CD14-positive monocyte (primary cell): Measurements from ENCODE around the gene MYH3. TPM values are rescaled to one million over a fixed set of nuclear protein-coding genes. Genes with fewer than 3 reads are reported as not detected.
A peak's percentile ranks its signal among the peaks of the same experiment; 100 is the strongest.

Experiments used
- DNase-seq, 3 donors: peaks; one replicate each; pipeline ENCODE4 v3.0.0-alpha.2; 2011 to 2022
- H2AFZ ChIP-seq: 2 replicates; pipeline ENCODE4 v1.6.0; 2012; ENCODE audit warnings: mild to moderate bottlenecking, low read depth, low read length, inconsistent platforms; ENCODE audit not compliant: insufficient read depth, poor library complexity, severe bottlenecking
- H3K27ac ChIP-seq, 2 donors: 1 replicate in 1 of 2; 2 replicates in 1 of 2; pipeline ENCODE4 v1.5.1; 2012 to 2013; ENCODE audit warnings: low read length in 2 of 2, control low read depth in 1 of 2, inconsistent platforms in 1 of 2, low read depth in 1 of 2, mild to moderate bottlenecking in 1 of 2
- H3K27me3 ChIP-seq, 2 donors: one replicate each; pipeline versions ENCODE4 v1.6.0 to v1.6.1; 2011 to 2013; ENCODE audit warnings: low read length in 2 of 2; ENCODE audit not compliant: control insufficient read depth in 2 of 2, insufficient read depth in 2 of 2
- H3K36me3 ChIP-seq, 2 donors: replicated peaks in 1 of 2; 1 replicate in 1 of 2; 2 replicates in 1 of 2; pipeline versions ENCODE4 v1.5.1 to v1.6.1; 2012 to 2013; ENCODE audit warnings: low read length in 2 of 2, control low read depth in 1 of 2, inconsistent platforms in 1 of 2, mild to moderate bottlenecking in 1 of 2; ENCODE audit not compliant: insufficient read depth in 2 of 2, control insufficient read depth in 1 of 2
- H3K4me1 ChIP-seq, 2 donors: 1 replicate in 1 of 2; 2 replicates in 1 of 2; pipeline versions ENCODE4 v1.5.1 to v1.6.1; 2012 to 2013; ENCODE audit warnings: low read length in 2 of 2, control low read depth in 1 of 2, inconsistent platforms in 1 of 2, mild to moderate bottlenecking in 1 of 2, moderate library complexity in 1 of 2; ENCODE audit not compliant: insufficient read depth in 2 of 2, control insufficient read depth in 1 of 2
- H3K4me2 ChIP-seq: replicated peaks from 2 replicates; pipeline ENCODE3; 2012; ENCODE audit warnings: low read length, moderate library complexity, mild to moderate bottlenecking; ENCODE audit not compliant: poor library complexity, severe bottlenecking; ENCODE audit errors: extremely low read depth
- H3K4me3 ChIP-seq, 3 experiments: fragments of 200-600 bp in 1 of 3; sonication (generic) in 1 of 3; replicated peaks in 1 of 3; 1 replicate in 2 of 3; 2 replicates in 1 of 3; pipeline ENCODE4 v1.5.1; 2011 to 2013; ENCODE audit warnings: low read length in 3 of 3, mild to moderate bottlenecking in 3 of 3, control low read depth in 2 of 3, low read depth in 2 of 3, inconsistent platforms in 1 of 3, moderate library complexity in 1 of 3
- H3K79me2 ChIP-seq: 2 replicates; pipeline ENCODE4 v1.6.0; 2012; ENCODE audit warnings: mild to moderate bottlenecking, control low read depth, inconsistent platforms, low read length, moderate library complexity; ENCODE audit not compliant: insufficient read depth
- H3K9ac ChIP-seq: 2 replicates; pipeline ENCODE4 v1.6.0; 2017; ENCODE audit warnings: low read length, mild to moderate bottlenecking; ENCODE audit not compliant: insufficient read depth, poor library complexity, severe bottlenecking
- H3K9me3 ChIP-seq, 2 donors: replicated peaks in 1 of 2; 1 replicate in 1 of 2; 2 replicates in 1 of 2; pipeline versions ENCODE4 v1.5.1 to v1.6.1; 2012 to 2013; ENCODE audit warnings: low read length in 2 of 2, control low read depth in 1 of 2; ENCODE audit not compliant: control insufficient read depth in 1 of 2, insufficient read depth in 1 of 2
- H4K20me1 ChIP-seq: 2 replicates; pipeline ENCODE4 v1.6.0; 2012; ENCODE audit warnings: mild to moderate bottlenecking, low read length, control low read depth, moderate library complexity; ENCODE audit not compliant: insufficient read depth
- H3K27ac Mint-ChIP-seq, 7 donors: one replicate each; pipeline ENCODE4 v1.8.0; 2020; ENCODE audit warnings: mild to moderate bottlenecking in 7 of 7, mixed read lengths in 7 of 7, moderate library complexity in 6 of 7, inconsistent platforms in 2 of 7
- H3K27me3 Mint-ChIP-seq, 3 donors: one replicate each; pipeline ENCODE4 v1.8.0; 2021 to 2022; ENCODE audit warnings: low read depth in 3 of 3, mild to moderate bottlenecking in 3 of 3, mixed read lengths in 3 of 3, moderate library complexity in 3 of 3, inconsistent platforms in 1 of 3
- H3K36me3 Mint-ChIP-seq, 2 donors: one replicate each; pipeline ENCODE4 v1.8.0; 2020; ENCODE audit warnings: mixed read lengths in 2 of 2, inconsistent platforms in 1 of 2, mild to moderate bottlenecking in 1 of 2
- H3K4me1 Mint-ChIP-seq: one replicate; pipeline ENCODE4 v1.8.0; 2020; ENCODE audit warnings: mild to moderate bottlenecking, mixed read lengths
- H3K4me3 Mint-ChIP-seq, 2 donors: one replicate each; pipeline ENCODE4 v1.8.0; 2020; ENCODE audit warnings: mild to moderate bottlenecking in 2 of 2, mixed read lengths in 2 of 2, moderate library complexity in 1 of 2
- H3K9me3 Mint-ChIP-seq, 7 donors: one replicate each; pipeline ENCODE4 v1.8.0; 2020 to 2022; ENCODE audit warnings: mixed read lengths in 7 of 7, mild to moderate bottlenecking in 6 of 7, moderate library complexity in 6 of 7, inconsistent platforms in 2 of 7
- CTCF ChIP-seq: fragments of 200-600 bp; IDR thresholded peaks from one replicate; pipeline ENCODE4 v1.8.0; 2022; ENCODE audit warnings: antibody characterized with exemption, mild to moderate bottlenecking
- WGBS: methylation state at CpG from one replicate; pipeline ENCODE4 v1.1.5; 2013; ENCODE audit warnings: missing lambda C conversion rate; ENCODE audit not compliant: insufficient coverage; 5-methylcytosine and 5-hydroxymethylcytosine counted together
- intact Hi-C, 2 donors: fragments of 100-400 bp; cut with micrococcal nuclease; formaldehyde crosslinking; loops; one replicate each; pipeline versions ENCODE4 v1.15.0 to v1.15.1; 2023
- polyA plus RNA-seq, 3 donors: library from polyadenylated mRNA; depleted of rRNA in 1 of 3; unstranded in 2 of 3; stranded (reverse) in 1 of 3; fragments of 300-500 nt in 2 of 3; fragments of >200 nt in 1 of 3; fragmentation: Illumina TruSeq in 2 of 3; gene quantifications; 1 replicate in 2 of 3; 2 replicates in 1 of 3; pipeline ENCODE4 v1.2.3, GENCODE V29; 2012 to 2021

Gene MYH3
- polyA plus RNA-seq, 3 donors, result 0.13 to 5.7 TPM; not detected in 1

GRCh38 chr17:10648381-10648780 is 8.7 kb downstream of the MYH3 start:
- no peak overlapping the region for H3K27ac ChIP-seq
- peak overlapping the region in 1 of 7 donors; percentile 1 for H3K27ac Mint-ChIP-seq
- intact Hi-C loops, result loop anchor here (5.0 to 10.0 kb wide), 2 partner anchors 196 to 199 kb away; no protein-coding TSS in a partner anchor

DNA sequence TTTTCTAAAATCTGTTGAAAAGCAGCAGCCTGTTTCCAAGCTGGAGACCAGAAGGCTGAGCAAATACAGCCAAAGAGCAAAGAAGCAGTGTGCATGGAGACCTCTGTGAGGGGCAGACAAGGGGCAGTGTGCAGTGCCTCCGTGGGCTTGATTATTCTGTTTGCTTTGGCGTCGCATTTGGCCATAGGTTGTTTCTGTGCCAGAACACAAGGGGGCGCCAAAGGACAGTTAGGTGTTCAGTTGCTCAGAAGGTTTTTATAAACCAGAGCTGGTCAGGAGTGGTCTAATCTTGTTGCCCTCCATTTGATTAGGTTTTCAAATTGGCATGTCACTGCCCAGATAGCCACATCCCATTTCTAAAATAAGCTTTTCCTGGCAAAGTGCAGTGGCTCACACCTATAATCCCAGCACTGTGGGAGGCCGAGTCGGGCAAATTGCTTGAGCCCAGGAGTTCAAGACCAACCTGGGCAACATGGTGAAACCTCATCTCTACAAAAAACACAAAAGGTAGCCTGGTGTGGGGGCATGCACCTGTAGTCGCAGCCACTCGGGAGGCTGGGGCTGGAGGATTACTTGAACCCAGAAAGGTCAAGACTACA is 10.6 kb downstream of the MYH3 start:
- intact Hi-C loops, result loop anchor here (5.0 to 10.0 kb wide), 2 partner anchors 198 to 201 kb away; no protein-coding TSS in a partner anchor
- 15% methylated on average over 4 of the region's 8 CpGs for whole genome bisulfite sequencing
- no peaks in the 10 kb centered on the region for H3K4me1 ChIP-seq
- DNase-seq, result peak; percentile 36 to 58 (median 57)
- H3K9me3 ChIP-seq, result no peaks in the 10 kb centered on the region
- H2AFZ ChIP-seq, result no peak overlapping the region
- no peak overlapping the region for H3K4me2 ChIP-seq
- no peaks in the 10 kb centered on the region for H3K9me3 Mint-ChIP-seq
- no peaks in the 10 kb centered on the region for H3K79me2 ChIP-seq
- H3K27ac ChIP-seq, result no peak overlapping the region
- no peak overlapping the region for H3K4me3 ChIP-seq
- H3K36me3 Mint-ChIP-seq, result peaks cover 5 to 15% of the 10 kb centered on the region in 2 donors
- peaks cover 0 to 1% (median 0%) of the 10 kb centered on the region in 3 donors for H3K27me3 Mint-ChIP-seq
- no peak overlapping the region for H3K4me3 Mint-ChIP-seq
- H3K27me3 ChIP-seq, result no peaks in the 10 kb centered on the region
- peak; percentile 92 for TF ChIP-seq CTCF
- no peak overlapping the region for H3K27ac Mint-ChIP-seq
- H3K9ac ChIP-seq, result no peak overlapping the region
- H4K20me1 ChIP-seq, result no peaks in the 10 kb centered on the region
- no peaks in the 10 kb centered on the region for H3K4me1 Mint-ChIP-seq
- H3K36me3 ChIP-seq, result peaks cover 0 to 7% of the 10 kb centered on the region in 2 donors

More at GRCh38 chr17:10648381-10648780, 8.7 kb downstream of the MYH3 start:
- Histone ChIP-seq H3K9ac (no peak overlapping the region), H3K27me3 (no peaks in the 10 kb centered on the region), H3K9me3 (no peaks in the 10 kb centered on the region), H4K20me1 (no peaks in the 10 kb centered on the region), H3K4me3 (no peak overlapping the region), H2AFZ (no peak overlapping the region), H3K36me3 (no peaks in the 10 kb centered on the region), H3K4me2 (no peak overlapping the region), H3K4me1 (peaks cover 0 to 6% of the 10 kb centered on the region in 2 donors), H3K79me2 (no peaks in the 10 kb centered on the region)
- DNase-seq, result no peak
- Mint-ChIP-seq H3K9me3 (peaks cover 0 to 1% (median 0%) of the 10 kb centered on the region in 7 donors), H3K4me1 (peaks cover 8% of the 10 kb centered on the region), H3K27me3 (peaks cover 0 to 1% (median 0%) of the 10 kb centered on the region in 3 donors), H3K4me3 (no peak overlapping the region), H3K36me3 (peaks cover 3 to 8% of the 10 kb centered on the region in 2 donors)
- no peak for TF ChIP-seq CTCF
- 100% methylated on average over 1 of the region's 5 CpGs for WGBS
